Measurements from ENCODE around the gene BTBD9. TPM values are rescaled to one million over a fixed set of nuclear protein-coding genes. Genes with fewer than 3 reads are reported as not detected.

The BTBD9 gene
- total RNA-seq, 2 donors from 2014 or later: 15.3 to 23.6 TPM

DNA sequence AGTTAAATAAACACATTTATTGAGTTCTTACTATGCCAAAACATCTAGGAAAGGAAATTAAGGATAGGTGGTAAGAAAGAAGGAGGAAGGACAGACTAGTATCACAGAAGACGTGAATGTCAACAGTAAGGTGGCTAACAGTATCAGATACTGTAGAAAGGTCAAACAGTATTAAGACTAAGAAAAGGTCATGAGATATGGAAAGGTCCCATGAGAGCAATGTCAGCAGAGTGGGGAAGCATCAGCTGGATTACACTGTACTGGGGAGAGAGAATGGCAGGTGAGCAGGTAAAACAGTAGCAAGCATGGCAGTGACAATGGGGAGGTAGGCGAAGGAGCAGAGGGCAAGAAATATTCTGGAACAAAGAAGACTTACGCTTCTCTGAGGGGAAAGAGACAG is 45.2 kb upstream of the BTBD9 start:
- intact Hi-C loops (cut with DNase I): no loop called here
- H3K9ac ChIP-seq (ENCODE audit: low read depth in 2 of 2, low read length in 2 of 2): no peak overlapping the region
- no peaks in the 10 kb centered on the region for H3K27me3 ChIP-seq
- H3K4me3 ChIP-seq: no peak overlapping the region
- TF ChIP-seq, protein P1, sequence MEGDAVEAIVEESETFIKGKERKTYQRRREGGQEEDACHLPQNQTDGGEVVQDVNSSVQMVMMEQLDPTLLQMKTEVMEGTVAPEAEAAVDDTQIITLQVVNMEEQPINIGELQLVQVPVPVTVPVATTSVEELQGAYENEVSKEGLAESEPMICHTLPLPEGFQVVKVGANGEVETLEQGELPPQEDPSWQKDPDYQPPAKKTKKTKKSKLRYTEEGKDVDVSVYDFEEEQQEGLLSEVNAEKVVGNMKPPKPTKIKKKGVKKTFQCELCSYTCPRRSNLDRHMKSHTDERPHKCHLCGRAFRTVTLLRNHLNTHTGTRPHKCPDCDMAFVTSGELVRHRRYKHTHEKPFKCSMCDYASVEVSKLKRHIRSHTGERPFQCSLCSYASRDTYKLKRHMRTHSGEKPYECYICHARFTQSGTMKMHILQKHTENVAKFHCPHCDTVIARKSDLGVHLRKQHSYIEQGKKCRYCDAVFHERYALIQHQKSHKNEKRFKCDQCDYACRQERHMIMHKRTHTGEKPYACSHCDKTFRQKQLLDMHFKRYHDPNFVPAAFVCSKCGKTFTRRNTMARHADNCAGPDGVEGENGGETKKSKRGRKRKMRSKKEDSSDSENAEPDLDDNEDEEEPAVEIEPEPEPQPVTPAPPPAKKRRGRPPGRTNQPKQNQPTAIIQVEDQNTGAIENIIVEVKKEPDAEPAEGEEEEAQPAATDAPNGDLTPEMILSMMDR (IDR thresholded peaks at IDR 0.05): no peak
- H3K27ac ChIP-seq: no peak overlapping the region
- no peaks in the 10 kb centered on the region for H3K4me1 ChIP-seq
- H3K36me3 ChIP-seq: no peaks in the 10 kb centered on the region
- no peak for DNase-seq
- no peaks in the 10 kb centered on the region for H3K9me3 ChIP-seq

DNA sequence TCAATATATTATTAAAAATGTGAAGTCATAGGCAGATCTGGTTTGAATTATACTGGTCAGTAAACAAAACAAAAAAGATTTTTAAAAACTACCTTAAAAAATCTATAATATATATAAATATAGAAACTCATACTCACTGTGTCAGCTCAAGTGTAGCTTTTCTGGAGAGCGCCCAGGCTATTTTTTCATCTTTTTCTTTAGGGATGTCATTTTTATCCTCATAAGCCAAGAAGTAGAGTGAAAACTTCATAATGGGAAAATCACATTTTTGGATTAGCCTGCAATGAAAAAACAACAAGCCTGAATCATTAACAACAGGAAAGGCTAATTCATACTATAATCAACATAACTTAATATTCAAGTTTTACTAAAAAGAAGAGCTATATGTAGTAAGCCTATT is 44.5 kb upstream of the BTBD9 start:
- no peaks in the 10 kb centered on the region for H3K27me3 ChIP-seq
- TF ChIP-seq, protein P1 (IDR thresholded peaks at IDR 0.05): no peak
- H3K36me3 ChIP-seq: no peaks in the 10 kb centered on the region
- intact Hi-C loops (cut with DNase I): no loop called here
- H3K27ac ChIP-seq: no peak overlapping the region
- H3K9me3 ChIP-seq: no peaks in the 10 kb centered on the region
- no peak overlapping the region for H3K4me3 ChIP-seq
- no peaks in the 10 kb centered on the region for H3K4me1 ChIP-seq
- no peak overlapping the region for H3K9ac ChIP-seq (ENCODE audit: low read depth in 2 of 2, low read length in 2 of 2)
- DNase-seq: no peak

DNA sequence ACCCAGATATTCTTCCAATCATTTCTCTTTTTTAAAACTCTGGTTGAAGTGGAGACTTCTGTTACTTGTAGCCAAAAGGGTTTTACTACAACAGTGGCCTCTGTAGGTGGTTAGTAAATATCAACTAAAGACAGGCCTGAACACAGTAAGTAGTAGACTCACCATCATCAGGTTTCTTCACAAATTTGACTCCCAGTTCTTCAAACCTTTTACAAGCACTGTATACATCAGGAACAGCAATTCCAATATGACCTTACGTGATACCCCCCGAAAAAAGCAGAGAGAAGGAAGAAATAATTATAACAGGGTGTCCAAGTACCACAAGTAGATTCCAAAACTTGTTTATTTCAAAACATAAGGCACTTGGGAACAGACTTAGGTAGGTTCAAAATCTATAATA is 42.1 kb upstream of the BTBD9 start:
- Histone ChIP-seq H3K27me3 (no peaks in the 10 kb centered on the region), H3K4me3 (no peak overlapping the region), H3K9ac (ENCODE audit: low read depth in 2 of 2, low read length in 2 of 2) (no peak overlapping the region), H3K36me3 (no peaks in the 10 kb centered on the region), H3K27ac (no peak overlapping the region), H3K4me1 (no peaks in the 10 kb centered on the region), H3K9me3 (no peaks in the 10 kb centered on the region)
- intact Hi-C loops (cut with DNase I): no loop called here
- no peak for DNase-seq
- TF ChIP-seq, protein P1 (IDR thresholded peaks at IDR 0.05): no peak

DNA sequence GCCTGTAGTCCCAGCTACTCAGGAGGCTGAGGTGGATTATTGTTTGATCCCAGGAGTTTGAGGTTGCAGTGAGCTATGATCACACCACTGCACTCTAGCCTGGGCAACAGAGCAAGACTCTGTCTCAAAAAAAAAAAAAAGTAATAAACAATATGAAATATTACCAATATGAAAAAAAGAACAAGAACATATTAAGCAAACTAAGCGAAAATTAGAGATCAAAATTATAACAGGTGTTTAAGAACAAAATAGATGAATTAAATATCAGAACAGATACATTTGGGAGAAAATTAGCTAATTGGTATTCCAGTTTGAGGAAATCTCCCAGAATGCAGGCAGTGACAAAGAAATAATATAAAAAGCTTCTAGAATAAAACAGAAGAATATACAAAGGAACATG is 39.9 kb upstream of the BTBD9 start:
- TF ChIP-seq, protein P1 (IDR thresholded peaks at IDR 0.05): no peak
- Histone ChIP-seq H3K27ac (no peak overlapping the region), H3K36me3 (no peaks in the 10 kb centered on the region), H3K27me3 (no peaks in the 10 kb centered on the region), H3K4me3 (no peak overlapping the region), H3K4me1 (no peaks in the 10 kb centered on the region), H3K9me3 (no peaks in the 10 kb centered on the region), H3K9ac (ENCODE audit: low read depth in 2 of 2, low read length in 2 of 2) (no peak overlapping the region)
- DNase-seq: no peak
- intact Hi-C loops (cut with DNase I): loop anchor here (10.0 kb wide), 1 partner anchor 165 kb away; no protein-coding TSS in a partner anchor

DNA sequence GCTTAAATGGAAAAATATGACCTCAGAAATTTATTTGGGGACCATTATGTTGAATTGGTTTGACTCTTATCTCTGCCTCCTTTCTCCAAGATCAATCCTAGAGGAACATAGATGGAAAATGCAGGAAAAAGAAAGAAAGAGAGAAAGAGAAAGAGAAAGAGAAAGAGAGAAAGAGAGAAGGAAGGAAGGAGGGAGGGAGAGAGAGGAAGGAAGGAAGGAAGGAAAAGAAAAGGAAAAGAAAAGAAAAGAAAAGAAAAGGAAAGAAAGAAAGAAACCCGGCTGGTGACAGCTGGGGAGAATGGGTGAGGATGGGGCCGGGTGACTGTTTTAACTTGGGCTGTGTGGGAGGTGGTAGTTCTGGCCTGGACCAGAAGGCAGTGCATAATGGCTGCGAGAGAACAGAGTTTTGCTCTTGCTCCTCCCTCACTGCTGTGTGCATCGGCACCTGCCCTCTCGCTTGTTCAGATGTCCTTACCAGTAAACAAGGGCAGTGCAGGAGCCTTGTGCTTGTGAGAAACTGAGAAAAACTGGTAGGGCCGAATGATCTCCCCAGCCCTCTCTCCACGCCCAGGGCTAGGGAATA is 38.5 kb upstream of the BTBD9 start:
- Histone ChIP-seq H3K36me3 (no peaks in the 10 kb centered on the region), H3K4me3 (no peak overlapping the region), H3K9me3 (no peaks in the 10 kb centered on the region), H3K27ac (no peak overlapping the region), H3K4me1 (no peaks in the 10 kb centered on the region), H3K27me3 (no peaks in the 10 kb centered on the region), H3K9ac (ENCODE audit: low read depth in 2 of 2, low read length in 2 of 2) (no peak overlapping the region)
- DNase-seq: no peak
- intact Hi-C loops (cut with DNase I): loop anchor here (10.0 kb wide), 1 partner anchor 163 kb away; no protein-coding TSS in a partner anchor
- TF ChIP-seq, protein P1 (IDR thresholded peaks at IDR 0.05): no peak

All from colonic mucosa (tissue), 4 donors.